GM12875 (cell line): ENCODE measurements around the gene VIPR2.

Experiments used
- H3K4me3 ChIP-seq: one replicate; pipeline ENCODE4 v1.5.1; 2011; ENCODE audit warnings: low read depth, low read length, control low read depth
- CTCF ChIP-seq: IDR thresholded peaks from 2 replicates; pipeline ENCODE4 v1.5.1; 2011; ENCODE audit warnings: low read depth, mild to moderate bottlenecking, control low read depth, inconsistent platforms, low read length, moderate library complexity, borderline replicate concordance; ENCODE audit not compliant: insufficient read depth

VIPR2 gene

GRCh38 chr7:159027056-159027788 lies 117.4 kb downstream of the VIPR2 start:
- H3K4me3 ChIP-seq = no peak overlapping the region

GRCh38 chr7:159026271-159027055 lies 118.2 kb downstream of the VIPR2 start:
- no peak overlapping the region for H3K4me3 ChIP-seq
- TF ChIP-seq CTCF = no peak

More at GRCh38 chr7:159027056-159027788, 117.4 kb downstream of the VIPR2 start:
- no peak for TF ChIP-seq CTCF

GRCh38 chr7:159025161-159025779 lies 119.4 kb downstream of the VIPR2 start:
- TF ChIP-seq CTCF = no peak
- no peak overlapping the region for H3K4me3 ChIP-seq

- no peak overlapping the region for H3K4me3 ChIP-seq
- TF ChIP-seq CTCF = no peak
Observed at GRCh38 chr7:159024280-159024951, 120.3 kb downstream of the VIPR2 start.

GRCh38 chr7:159023746-159024145 lies 120.9 kb downstream of the VIPR2 start:
- no peak overlapping the region for H3K4me3 ChIP-seq
- no peak for TF ChIP-seq CTCF

GRCh38 chr7:159023206-159023605 lies 121.5 kb downstream of the VIPR2 start:
- H3K4me3 ChIP-seq = no peak overlapping the region
- TF ChIP-seq CTCF = no peak
